WTC11 (cell line): ENCODE measurements around the gene FHIT. TPM values are rescaled to one million over a fixed set of nuclear protein-coding genes. Genes with fewer than 3 reads are reported as not detected.

Experiments
- ATAC-seq: fragments of 200-7000 bp; cut with Tn5 transposase; 2 replicates; pipeline ENCODE4 v1.10.0; 2021; ENCODE audit warnings: mild to moderate bottlenecking, moderate library complexity
- CTCF ChIA-PET: fragments of 300-600 bp; sonication (Branson Sonifier 250); formaldehyde crosslinking; loops from one replicate; lab custom pipeline; 2021; ENCODE audit warnings: antibody characterized with exemption; lab: Charles Lee
- POLR2A ChIA-PET: fragments of 350-600 bp; sonication (Branson Sonifier 250); formaldehyde crosslinking; loops from one replicate; lab custom pipeline; 2021; ENCODE audit warnings: antibody characterized with exemption; lab: Charles Lee
- DNase-seq: peaks from one replicate; pipeline ENCODE4 v3.0.0; 2021; ENCODE audit warnings: low spot score
- H3K27ac Mint-ChIP-seq: 2 replicates; pipeline ENCODE4 v1.8.0; 2021; ENCODE audit warnings: mixed read lengths
- H3K27me3 Mint-ChIP-seq: 2 replicates; pipeline ENCODE4 v1.8.0; 2021; ENCODE audit warnings: low read depth, mild to moderate bottlenecking, moderate library complexity, mixed read lengths
- H3K36me3 Mint-ChIP-seq: 2 replicates; pipeline ENCODE4 v1.8.0; 2021; ENCODE audit warnings: mixed read lengths
- H3K4me1 Mint-ChIP-seq: 2 replicates; pipeline ENCODE4 v1.8.0; 2022; ENCODE audit warnings: mixed read lengths
- H3K4me3 Mint-ChIP-seq: 2 replicates; pipeline ENCODE4 v1.8.0; 2021; ENCODE audit warnings: mild to moderate bottlenecking, moderate library complexity, mixed read lengths
- H3K9me3 Mint-ChIP-seq: 2 replicates; pipeline ENCODE4 v1.8.0; 2021; ENCODE audit warnings: mixed read lengths
- ATF1 ChIP-seq: sonication (generic); formaldehyde crosslinking; IDR thresholded peaks from 2 replicates; pipeline ENCODE4 v1.8.1; 2023; ENCODE audit warnings: mild to moderate bottlenecking, moderate library complexity, missing genetic modification reagents
- CREB1 ChIP-seq: sonication (generic); formaldehyde crosslinking; IDR thresholded peaks from 2 replicates; pipeline ENCODE4 v1.8.0; 2023; ENCODE audit warnings: mild to moderate bottlenecking, missing genetic modification reagents
- CREM ChIP-seq: sonication (generic); formaldehyde crosslinking; IDR thresholded peaks from 2 replicates; pipeline ENCODE4 v1.8.1; 2022; ENCODE audit warnings: mild to moderate bottlenecking, missing genetic modification reagents, moderate library complexity
- ESRRA ChIP-seq: sonication (generic); formaldehyde crosslinking; IDR thresholded peaks from 2 replicates; pipeline ENCODE4 v1.8.1; 2022; ENCODE audit warnings: mild to moderate bottlenecking, missing genetic modification reagents, borderline replicate concordance
- FOXJ3 ChIP-seq: sonication (generic); formaldehyde crosslinking; IDR thresholded peaks from 2 replicates; pipeline ENCODE4 v1.9.0; 2021; ENCODE audit warnings: missing genetic modification reagents, mild to moderate bottlenecking, borderline replicate concordance
- GRHL2 ChIP-seq: fragments of 250-450 bp; sonication (Bioruptor Pico); IDR thresholded peaks from 2 replicates; pipeline ENCODE4 v1.8.0; 2022; ENCODE audit warnings: mild to moderate bottlenecking, moderate library complexity; ENCODE audit not compliant: insufficient replicate concordance, severe bottlenecking
- HMGA2 ChIP-seq: fragments of 250-450 bp; sonication (Bioruptor Pico); IDR thresholded peaks from 2 replicates; pipeline ENCODE4 v1.4.0; 2021; ENCODE audit warnings: mild to moderate bottlenecking, moderate library complexity
- IRF2 ChIP-seq: sonication (generic); formaldehyde crosslinking; IDR thresholded peaks from 2 replicates; pipeline ENCODE4 v1.8.0; 2022; ENCODE audit warnings: low read depth, missing genetic modification reagents, borderline replicate concordance
- JAZF1 ChIP-seq: fragments of 250-450 bp; sonication (Bioruptor Pico); IDR thresholded peaks from 2 replicates; pipeline ENCODE4 v1.9.0; 2021; ENCODE audit warnings: moderate library complexity, mild to moderate bottlenecking, inconsistent platforms
- MXD4 ChIP-seq: fragments of 250-450 bp; sonication (Bioruptor Pico); IDR thresholded peaks from 2 replicates; pipeline ENCODE4 v1.8.0; 2021; ENCODE audit warnings: mild to moderate bottlenecking, moderate library complexity, borderline replicate concordance
- NFATC4 ChIP-seq: fragments of 250-450 bp; sonication (Bioruptor Pico); IDR thresholded peaks from 2 replicates; pipeline ENCODE4 v1.9.0; 2021; ENCODE audit warnings: mild to moderate bottlenecking
- NR1H2 ChIP-seq: sonication (generic); formaldehyde crosslinking; IDR thresholded peaks from 2 replicates; pipeline ENCODE4 v1.9.0; 2021; ENCODE audit warnings: mild to moderate bottlenecking, moderate library complexity, missing genetic modification reagents
- OVOL2 ChIP-seq: fragments of 250-450 bp; sonication (Bioruptor Pico); IDR thresholded peaks from 2 replicates; pipeline ENCODE4 v1.9.0; 2021; ENCODE audit warnings: mild to moderate bottlenecking, borderline replicate concordance
- ZNF232 ChIP-seq: sonication (generic); formaldehyde crosslinking; IDR thresholded peaks from 2 replicates; pipeline ENCODE4 v1.8.0; 2022; ENCODE audit warnings: mild to moderate bottlenecking, missing genetic modification reagents
- total RNA-seq: library from RNA; stranded (reverse); gene quantifications from 3 replicates; pipeline ENCODE4 v1.2.3, GENCODE V29; 2021
- TF ChIP-seq, protein P1 (sequence below): sonication (generic); formaldehyde crosslinking; IDR thresholded peaks from 2 replicates; pipeline ENCODE4 v1.8.1; 2022; ENCODE audit warnings: low read depth, missing genetic modification reagents, borderline replicate concordance
- TF ChIP-seq, protein P2 (sequence below): sonication (generic); formaldehyde crosslinking; IDR thresholded peaks from 2 replicates; pipeline ENCODE4 v1.8.0; 2022; ENCODE audit warnings: mild to moderate bottlenecking, missing genetic modification reagents
- TF ChIP-seq, protein P3 (sequence below): sonication (generic); formaldehyde crosslinking; IDR thresholded peaks from 2 replicates; pipeline ENCODE4 v1.8.1; 2022; ENCODE audit warnings: mild to moderate bottlenecking, missing genetic modification reagents, moderate library complexity, borderline replicate concordance
- TF ChIP-seq, protein P4 (sequence below): fragments of 250-450 bp; sonication (Bioruptor Pico); IDR thresholded peaks from 2 replicates; pipeline ENCODE4 v2.1.2; 2022; ENCODE audit warnings: mild to moderate bottlenecking, moderate library complexity
- TF ChIP-seq, protein P5 (sequence below): sonication (generic); formaldehyde crosslinking; IDR thresholded peaks from 2 replicates; pipeline ENCODE4 v1.8.0; 2023; ENCODE audit warnings: mild to moderate bottlenecking, missing genetic modification reagents
- TF ChIP-seq, protein P6 (sequence below): sonication (generic); formaldehyde crosslinking; IDR thresholded peaks from 2 replicates; pipeline ENCODE4 v1.8.1; 2023; ENCODE audit warnings: mild to moderate bottlenecking, missing genetic modification reagents
- TF ChIP-seq, protein P7 (sequence below): fragments of 250-450 bp; sonication (Bioruptor Pico); IDR thresholded peaks from 2 replicates; pipeline ENCODE4 v1.8.0; 2021; ENCODE audit warnings: mild to moderate bottlenecking
- TF ChIP-seq, protein P8 (sequence below): fragments of 250-450 bp; sonication (Bioruptor Pico); IDR thresholded peaks from 2 replicates; pipeline ENCODE4 v1.9.0; 2021; ENCODE audit warnings: mild to moderate bottlenecking

FHIT gene
- total RNA-seq, 1 experiment from 2014 or later: 2.6 TPM

DNA sequence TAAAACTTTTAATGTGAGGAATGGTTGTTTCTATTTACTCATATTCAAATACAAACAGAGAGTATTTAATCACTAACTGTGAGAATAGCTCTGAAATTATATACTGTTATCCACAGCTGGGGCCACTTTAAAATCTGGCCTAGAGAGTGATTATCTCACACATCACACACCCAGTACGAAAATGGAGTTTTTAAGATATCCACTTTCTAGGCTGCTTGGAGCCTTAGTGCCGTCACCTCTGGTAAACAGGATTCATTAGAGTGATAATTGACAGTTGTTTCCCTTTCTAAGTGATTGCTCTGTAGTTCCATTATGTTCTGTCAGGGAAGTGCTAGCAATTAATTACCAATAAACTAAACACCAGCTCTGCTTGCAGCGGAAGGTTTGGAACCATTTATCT lies 942.4 kb downstream of the FHIT start:
- Mint-ChIP-seq H3K27me3 (no peaks in the 10 kb centered on the region), H3K4me1 (peaks cover 22% of the 10 kb centered on the region), H3K27ac (no peak overlapping the region), H3K36me3 (no peaks in the 10 kb centered on the region), H3K4me3 (no peak overlapping the region), H3K9me3 (no peaks in the 10 kb centered on the region)
- TF ChIP-seq GRHL2 (CRISPR knock-in tag) (no peak), ESRRA (CRISPR knock-in tag) (no peak), NFATC4 (CRISPR knock-in tag) (no peak), OVOL2 (CRISPR knock-in tag) (no peak), ATF1 (CRISPR knock-in tag) (no peak), HMGA2 (CRISPR knock-in tag) (no peak), CREM (no peak), MXD4 (CRISPR knock-in tag) (no peak)
- TF ChIP-seq, protein P1, sequence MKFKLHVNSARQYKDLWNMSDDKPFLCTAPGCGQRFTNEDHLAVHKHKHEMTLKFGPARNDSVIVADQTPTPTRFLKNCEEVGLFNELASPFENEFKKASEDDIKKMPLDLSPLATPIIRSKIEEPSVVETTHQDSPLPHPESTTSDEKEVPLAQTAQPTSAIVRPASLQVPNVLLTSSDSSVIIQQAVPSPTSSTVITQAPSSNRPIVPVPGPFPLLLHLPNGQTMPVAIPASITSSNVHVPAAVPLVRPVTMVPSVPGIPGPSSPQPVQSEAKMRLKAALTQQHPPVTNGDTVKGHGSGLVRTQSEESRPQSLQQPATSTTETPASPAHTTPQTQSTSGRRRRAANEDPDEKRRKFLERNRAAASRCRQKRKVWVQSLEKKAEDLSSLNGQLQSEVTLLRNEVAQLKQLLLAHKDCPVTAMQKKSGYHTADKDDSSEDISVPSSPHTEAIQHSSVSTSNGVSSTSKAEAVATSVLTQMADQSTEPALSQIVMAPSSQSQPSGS (CRISPR knock-in tag): no peak
- TF ChIP-seq, protein P2, sequence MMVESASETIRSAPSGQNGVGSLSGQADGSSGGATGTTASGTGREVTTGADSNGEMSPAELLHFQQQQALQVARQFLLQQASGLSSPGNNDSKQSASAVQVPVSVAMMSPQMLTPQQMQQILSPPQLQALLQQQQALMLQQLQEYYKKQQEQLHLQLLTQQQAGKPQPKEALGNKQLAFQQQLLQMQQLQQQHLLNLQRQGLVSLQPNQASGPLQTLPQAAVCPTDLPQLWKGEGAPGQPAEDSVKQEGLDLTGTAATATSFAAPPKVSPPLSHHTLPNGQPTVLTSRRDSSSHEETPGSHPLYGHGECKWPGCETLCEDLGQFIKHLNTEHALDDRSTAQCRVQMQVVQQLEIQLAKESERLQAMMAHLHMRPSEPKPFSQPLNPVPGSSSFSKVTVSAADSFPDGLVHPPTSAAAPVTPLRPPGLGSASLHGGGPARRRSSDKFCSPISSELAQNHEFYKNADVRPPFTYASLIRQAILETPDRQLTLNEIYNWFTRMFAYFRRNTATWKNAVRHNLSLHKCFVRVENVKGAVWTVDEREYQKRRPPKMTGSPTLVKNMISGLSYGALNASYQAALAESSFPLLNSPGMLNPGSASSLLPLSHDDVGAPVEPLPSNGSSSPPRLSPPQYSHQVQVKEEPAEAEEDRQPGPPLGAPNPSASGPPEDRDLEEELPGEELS: no peak
- TF ChIP-seq, protein P3, sequence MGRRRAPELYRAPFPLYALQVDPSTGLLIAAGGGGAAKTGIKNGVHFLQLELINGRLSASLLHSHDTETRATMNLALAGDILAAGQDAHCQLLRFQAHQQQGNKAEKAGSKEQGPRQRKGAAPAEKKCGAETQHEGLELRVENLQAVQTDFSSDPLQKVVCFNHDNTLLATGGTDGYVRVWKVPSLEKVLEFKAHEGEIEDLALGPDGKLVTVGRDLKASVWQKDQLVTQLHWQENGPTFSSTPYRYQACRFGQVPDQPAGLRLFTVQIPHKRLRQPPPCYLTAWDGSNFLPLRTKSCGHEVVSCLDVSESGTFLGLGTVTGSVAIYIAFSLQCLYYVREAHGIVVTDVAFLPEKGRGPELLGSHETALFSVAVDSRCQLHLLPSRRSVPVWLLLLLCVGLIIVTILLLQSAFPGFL: no peak
- DNase-seq: no peak
- ChIA-PET POLR2A (no interaction called here), CTCF (no interaction called here)
- no peak for ATAC-seq

DNA sequence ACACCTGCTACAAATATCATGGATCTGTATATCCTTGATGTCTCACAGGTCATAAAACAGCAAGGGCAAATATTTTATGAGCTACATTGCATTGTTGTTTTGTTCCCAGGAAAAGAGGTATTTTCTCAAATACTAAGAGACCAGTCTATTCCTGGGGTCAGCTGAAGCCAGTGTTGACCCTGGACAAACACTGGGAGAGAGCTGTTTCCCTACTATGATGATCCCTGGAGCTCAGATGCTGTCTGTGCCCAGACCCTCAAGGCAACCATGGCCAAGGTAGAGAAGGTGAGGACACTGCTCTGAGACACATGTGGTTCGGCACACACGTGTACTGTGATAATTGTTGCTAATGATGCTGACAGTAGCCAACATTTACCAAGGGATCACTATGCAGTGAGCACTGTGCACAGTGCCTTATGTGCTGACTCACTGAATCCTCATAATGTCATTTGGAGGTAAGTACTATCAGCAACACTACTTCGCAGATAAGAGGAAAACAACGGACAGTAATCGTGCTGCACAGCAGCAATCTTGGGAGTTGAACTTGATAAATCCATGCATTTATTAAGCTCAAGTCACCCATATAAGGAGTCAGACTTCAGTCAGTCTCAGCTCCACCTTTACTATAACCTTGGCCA lies 943.6 kb downstream of the FHIT start:
- H3K36me3 Mint-ChIP-seq: no peaks in the 10 kb centered on the region
- TF ChIP-seq ZNF232 (CRISPR knock-in tag) (no peak), CREB1 (CRISPR knock-in tag) (no peak), IRF2 (CRISPR knock-in tag) (no peak), JAZF1 (CRISPR knock-in tag) (no peak), NR1H2 (no peak), FOXJ3 (CRISPR knock-in tag) (no peak)
- TF ChIP-seq, protein P4, sequence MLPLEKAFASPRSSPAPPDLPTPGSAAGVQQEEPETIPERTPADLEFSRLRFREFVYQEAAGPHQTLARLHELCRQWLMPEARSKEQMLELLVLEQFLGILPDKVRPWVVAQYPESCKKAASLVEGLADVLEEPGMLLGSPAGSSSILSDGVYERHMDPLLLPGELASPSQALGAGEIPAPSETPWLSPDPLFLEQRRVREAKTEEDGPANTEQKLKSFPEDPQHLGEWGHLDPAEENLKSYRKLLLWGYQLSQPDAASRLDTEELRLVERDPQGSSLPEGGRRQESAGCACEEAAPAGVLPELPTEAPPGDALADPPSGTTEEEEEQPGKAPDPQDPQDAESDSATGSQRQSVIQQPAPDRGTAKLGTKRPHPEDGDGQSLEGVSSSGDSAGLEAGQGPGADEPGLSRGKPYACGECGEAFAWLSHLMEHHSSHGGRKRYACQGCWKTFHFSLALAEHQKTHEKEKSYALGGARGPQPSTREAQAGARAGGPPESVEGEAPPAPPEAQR (CRISPR knock-in tag): no peak
- TF ChIP-seq, protein P5, sequence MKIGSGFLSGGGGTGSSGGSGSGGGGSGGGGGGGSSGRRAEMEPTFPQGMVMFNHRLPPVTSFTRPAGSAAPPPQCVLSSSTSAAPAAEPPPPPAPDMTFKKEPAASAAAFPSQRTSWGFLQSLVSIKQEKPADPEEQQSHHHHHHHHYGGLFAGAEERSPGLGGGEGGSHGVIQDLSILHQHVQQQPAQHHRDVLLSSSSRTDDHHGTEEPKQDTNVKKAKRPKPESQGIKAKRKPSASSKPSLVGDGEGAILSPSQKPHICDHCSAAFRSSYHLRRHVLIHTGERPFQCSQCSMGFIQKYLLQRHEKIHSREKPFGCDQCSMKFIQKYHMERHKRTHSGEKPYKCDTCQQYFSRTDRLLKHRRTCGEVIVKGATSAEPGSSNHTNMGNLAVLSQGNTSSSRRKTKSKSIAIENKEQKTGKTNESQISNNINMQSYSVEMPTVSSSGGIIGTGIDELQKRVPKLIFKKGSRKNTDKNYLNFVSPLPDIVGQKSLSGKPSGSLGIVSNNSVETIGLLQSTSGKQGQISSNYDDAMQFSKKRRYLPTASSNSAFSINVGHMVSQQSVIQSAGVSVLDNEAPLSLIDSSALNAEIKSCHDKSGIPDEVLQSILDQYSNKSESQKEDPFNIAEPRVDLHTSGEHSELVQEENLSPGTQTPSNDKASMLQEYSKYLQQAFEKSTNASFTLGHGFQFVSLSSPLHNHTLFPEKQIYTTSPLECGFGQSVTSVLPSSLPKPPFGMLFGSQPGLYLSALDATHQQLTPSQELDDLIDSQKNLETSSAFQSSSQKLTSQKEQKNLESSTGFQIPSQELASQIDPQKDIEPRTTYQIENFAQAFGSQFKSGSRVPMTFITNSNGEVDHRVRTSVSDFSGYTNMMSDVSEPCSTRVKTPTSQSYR: no peak
- TF ChIP-seq, protein P6, sequence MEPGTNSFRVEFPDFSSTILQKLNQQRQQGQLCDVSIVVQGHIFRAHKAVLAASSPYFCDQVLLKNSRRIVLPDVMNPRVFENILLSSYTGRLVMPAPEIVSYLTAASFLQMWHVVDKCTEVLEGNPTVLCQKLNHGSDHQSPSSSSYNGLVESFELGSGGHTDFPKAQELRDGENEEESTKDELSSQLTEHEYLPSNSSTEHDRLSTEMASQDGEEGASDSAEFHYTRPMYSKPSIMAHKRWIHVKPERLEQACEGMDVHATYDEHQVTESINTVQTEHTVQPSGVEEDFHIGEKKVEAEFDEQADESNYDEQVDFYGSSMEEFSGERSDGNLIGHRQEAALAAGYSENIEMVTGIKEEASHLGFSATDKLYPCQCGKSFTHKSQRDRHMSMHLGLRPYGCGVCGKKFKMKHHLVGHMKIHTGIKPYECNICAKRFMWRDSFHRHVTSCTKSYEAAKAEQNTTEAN: no peak
- TF ChIP-seq, protein P7, sequence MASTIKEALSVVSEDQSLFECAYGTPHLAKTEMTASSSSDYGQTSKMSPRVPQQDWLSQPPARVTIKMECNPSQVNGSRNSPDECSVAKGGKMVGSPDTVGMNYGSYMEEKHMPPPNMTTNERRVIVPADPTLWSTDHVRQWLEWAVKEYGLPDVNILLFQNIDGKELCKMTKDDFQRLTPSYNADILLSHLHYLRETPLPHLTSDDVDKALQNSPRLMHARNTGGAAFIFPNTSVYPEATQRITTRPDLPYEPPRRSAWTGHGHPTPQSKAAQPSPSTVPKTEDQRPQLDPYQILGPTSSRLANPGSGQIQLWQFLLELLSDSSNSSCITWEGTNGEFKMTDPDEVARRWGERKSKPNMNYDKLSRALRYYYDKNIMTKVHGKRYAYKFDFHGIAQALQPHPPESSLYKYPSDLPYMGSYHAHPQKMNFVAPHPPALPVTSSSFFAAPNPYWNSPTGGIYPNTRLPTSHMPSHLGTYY (CRISPR knock-in tag): no peak
- TF ChIP-seq, protein P8, sequence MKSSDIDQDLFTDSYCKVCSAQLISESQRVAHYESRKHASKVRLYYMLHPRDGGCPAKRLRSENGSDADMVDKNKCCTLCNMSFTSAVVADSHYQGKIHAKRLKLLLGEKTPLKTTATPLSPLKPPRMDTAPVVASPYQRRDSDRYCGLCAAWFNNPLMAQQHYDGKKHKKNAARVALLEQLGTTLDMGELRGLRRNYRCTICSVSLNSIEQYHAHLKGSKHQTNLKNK (CRISPR knock-in tag): no peak

More for the DNA sequence above, 943.6 kb downstream of the FHIT start:
- Mint-ChIP-seq H3K27me3 (no peaks in the 10 kb centered on the region), H3K9me3 (no peaks in the 10 kb centered on the region), H3K27ac (no peak overlapping the region), H3K4me1 (peaks cover 14% of the 10 kb centered on the region), H3K4me3 (no peak overlapping the region)
- POLR2A ChIA-PET: no interaction called here
- ATAC-seq (no peak), DNase-seq (no peak)
- CTCF ChIA-PET: no interaction called here
